Fibroblast of peridontal ligament (primary cell): ENCODE results near the gene VASN.

Experiments
- DNase-seq: peaks from one replicate; pipeline ENCODE4 v3.0.0-alpha.2; 2010; ENCODE audit errors: extremely low read depth

VASN gene

DNA sequence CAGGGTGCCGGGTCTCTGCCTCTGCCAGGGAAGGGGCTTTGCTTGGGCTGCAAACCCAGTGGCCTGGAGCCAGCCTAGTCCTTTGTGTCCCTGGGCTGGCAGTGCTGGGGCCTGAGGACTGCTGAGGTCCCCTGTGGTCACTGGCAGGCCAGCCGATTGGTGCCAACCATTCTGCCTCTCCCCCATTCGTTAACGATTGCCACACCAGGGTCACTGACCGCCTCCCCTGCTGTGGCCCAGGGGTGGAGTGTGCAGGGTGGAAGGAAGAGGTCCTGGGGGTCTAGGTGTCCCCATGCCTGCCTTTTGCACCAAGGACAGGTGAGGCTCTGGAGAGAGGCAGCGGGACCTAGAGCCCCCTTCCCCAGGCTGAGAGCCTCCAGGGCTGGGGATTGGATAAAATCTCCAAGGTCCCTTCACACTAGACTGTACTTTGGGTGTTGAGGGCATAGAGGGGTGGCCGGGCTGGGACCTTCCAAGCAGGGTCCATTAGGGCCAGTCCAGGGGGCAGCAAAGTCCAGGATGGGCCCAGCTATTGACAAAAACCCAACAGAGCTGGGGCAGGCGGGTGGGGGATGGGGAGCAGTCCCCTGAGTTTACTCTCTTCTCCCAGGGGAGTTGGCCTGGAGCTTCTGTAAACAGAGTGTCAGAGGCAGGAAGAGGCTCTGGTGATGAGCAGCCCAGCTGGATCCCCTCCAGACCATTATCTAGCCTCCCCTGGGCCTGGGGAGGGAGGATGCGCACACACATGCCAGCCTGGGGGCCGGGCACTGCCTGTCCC, 1.1 kb downstream of the VASN start:
- no peak for DNase-seq

DNA sequence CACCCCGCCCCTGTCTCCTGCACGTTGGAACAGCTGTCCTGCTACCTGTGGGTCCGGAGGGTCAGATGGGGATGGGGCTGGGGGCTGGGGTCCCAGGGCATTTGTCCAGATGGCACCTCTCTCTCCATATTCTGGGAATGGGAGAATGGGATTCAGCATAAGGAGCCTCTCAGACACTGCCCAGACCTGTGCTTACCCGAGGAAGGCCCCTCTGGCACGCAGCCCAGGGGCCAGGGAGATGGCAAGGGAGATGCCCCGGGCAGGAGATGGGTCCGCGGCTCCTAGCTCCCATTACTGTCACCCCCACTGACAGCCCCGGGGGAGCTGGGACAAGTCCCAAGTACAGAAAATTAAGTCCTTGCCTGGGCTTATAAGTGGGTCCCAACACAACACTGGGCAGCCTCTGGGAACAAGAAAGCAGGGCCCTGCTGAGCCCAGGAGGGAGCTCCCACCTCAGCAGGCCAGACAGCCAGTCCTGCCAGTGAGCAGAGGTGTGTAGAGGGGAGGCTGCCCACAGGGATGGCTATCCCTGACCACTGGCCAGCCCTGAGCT, 1.8 kb downstream of the VASN start:
- no peak for DNase-seq

DNA sequence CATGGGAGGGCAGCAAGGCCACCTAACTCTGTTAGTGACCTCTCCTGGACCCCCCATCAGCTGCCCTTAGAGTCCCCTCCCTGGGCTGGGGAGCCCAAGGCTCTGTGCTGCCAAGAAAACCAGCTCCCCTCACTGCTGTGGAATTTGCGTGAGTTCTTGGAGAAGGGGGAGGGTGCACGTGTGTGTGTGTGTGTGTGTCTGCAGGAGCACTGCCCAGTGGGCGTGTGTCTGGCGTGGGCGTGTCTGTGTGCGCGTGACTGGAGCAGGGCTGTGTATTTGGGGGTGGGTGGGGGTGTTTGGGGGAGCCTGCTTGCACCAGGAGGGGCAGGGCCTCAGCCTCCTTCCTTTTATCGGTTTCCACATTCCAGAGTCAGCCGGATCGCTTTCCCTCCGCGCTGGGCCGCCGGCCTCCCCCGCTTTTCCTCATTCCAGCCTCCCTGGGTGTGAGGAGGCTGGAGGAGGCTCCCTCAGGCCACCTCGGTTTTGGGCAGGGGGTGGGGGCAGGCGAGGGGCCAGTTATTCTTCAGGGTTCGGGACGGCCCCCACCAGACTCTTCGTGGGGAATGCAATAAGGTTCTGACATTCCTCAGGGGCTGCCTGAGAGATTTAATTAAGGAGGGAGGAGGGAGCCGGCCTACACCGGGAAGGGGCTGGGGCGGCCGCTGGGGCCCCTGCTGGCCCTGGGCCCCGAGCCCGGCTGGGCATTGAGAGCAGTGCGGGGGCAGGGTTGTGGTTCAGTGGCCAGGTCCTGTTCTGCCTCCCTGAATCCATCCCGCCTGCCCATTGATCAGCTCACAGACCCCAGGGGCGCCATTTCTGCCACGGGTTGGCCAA, 2.5 kb downstream of the VASN start:
- DNase-seq: peak; percentile 96

DNA sequence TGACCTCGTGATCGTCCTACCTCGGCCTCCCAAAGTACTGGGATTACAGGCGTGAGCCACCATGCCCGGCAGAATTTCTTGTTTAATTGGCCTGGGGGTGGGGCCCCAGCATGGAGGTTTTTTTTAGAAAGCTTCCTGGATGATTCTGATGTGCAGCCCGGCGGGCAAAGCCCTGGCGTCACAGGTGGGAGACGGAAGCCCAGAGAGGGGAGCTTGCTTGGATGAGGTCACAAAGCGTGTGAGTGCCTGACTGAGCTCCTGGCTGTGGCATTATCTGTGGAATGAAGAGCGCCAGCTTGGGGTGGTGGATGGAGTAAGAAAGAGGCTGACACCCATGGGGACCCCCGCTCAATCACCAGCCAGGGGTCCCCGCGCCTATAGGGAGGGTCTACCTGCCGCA, 4.1 kb downstream of the VASN start:
- DNase-seq: no peak

DNA sequence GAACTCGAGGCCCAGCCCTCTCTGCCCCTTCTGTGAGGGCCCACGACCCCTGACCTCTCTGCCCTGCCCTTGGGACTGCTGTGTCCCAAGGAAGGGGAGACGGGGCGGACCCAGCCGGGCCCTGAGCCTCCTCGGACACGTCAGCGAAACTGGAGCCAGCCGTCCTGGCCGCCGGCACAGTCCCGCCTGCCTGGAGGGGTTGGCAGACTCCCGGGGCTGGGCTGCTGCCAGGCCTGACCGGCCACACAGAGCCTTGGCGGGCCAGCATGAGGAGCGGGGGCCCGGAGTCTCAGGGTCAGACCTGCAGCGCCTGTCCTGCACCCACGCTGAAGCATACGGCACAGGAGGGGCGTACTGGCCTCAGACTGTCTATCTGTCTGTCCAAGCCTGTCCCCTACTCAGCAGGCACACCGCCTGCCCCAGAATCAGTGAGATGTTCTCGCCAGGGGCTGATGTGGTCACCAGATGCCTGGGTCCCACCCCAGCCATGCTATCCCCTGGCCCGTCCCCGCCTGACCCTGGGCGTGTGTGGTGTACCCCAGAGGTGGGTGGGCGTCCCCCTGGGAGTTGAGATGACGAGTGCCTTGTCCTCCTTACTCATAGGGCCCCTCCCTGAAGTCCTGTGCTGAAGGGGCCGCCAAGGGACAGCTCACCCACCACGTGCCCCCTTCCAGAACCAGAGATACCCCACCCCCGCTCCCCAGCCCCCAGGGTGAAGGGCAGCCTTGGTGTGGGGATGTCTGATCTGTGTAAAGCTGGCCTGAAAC, 4.7 kb downstream of the VASN start:
- DNase-seq: peak; percentile 88

DNA sequence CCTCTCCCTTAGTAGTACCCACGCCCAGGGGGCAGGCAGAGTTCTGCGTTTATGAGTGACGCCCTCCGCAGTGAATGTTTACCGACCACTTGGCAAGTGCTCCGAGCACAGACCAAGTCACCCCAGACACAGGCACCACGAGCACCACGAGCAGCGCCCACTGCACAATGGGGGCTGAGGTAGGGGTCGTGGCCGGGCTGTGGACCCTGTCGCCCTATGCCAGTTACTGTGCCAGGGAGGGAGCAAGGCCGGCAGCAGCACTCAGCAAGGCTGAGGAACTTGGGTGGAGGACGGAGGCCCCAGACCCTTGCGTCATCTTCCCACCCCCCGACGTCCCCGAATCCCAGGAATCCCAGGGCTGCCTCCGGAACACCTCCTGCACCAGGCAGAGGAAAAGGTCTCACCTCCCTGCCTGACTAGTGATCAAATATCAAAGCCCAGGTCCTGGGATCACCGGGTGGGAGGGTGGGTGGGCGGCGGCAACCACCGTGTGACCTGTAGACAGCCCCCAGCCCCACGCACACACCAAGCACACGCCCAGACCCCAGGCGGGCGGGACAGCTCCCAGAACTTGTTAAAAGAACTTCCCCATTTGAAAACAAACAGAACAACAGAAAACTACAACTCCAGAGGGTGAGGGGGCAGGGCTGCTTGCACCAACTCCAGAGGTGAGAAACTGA, 5.4 kb downstream of the VASN start:
- DNase-seq: peak; percentile 56

DNA sequence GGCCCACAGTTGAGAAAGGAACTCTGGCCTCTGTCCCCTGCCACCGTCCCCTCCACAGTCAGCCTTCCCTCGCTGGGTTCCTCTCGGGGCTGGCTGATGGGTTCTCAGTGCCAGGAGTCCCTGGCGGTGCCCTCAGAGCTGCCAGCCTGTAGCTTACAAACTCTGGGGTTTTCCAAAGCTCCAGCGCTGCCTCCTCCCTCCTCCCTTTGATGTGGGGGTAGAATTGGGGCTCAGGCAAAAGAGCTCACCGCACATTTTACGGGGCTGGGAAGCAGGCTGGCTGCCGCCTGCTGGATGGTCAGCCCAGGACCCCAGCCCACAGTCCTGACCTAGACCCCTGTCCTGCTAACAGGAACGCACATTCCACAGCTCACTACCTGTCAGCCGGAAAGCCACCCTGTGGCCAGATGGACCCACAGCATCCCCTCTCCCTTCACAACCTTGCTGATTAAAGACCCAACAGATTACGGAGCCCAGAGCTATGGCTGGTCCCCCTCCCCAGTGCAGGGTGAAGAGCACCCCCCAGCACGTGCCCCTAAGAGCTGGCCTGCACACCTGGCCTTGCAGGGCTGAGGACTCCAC, 6.0 kb downstream of the VASN start:
- no peak for DNase-seq

DNA sequence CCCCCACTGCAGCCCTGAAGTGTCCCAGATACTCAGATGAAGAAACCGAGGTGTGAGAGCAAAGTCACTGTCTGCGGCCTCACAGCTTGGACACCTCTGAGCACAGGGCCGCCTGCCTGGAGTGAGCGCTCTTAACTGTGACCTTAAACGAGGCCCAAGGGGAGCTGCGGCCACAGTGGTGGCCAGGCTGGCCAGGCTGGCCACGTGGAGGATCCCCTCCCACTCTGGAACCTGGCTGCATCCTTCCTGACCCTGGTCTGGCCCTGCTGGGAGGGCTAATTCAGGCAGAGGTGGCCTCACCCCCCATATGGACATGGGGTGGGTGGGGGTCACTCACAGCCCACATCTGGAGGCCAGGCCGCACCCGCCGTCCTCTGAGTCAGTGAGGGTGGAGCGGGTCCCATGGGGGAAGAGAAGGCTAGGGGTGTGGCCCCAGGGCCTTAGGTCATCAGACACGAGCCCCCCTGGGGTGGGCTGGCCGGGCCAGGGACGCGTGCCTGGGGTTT, 6.6 kb downstream of the VASN start:
- DNase-seq: peak; percentile 58

DNA sequence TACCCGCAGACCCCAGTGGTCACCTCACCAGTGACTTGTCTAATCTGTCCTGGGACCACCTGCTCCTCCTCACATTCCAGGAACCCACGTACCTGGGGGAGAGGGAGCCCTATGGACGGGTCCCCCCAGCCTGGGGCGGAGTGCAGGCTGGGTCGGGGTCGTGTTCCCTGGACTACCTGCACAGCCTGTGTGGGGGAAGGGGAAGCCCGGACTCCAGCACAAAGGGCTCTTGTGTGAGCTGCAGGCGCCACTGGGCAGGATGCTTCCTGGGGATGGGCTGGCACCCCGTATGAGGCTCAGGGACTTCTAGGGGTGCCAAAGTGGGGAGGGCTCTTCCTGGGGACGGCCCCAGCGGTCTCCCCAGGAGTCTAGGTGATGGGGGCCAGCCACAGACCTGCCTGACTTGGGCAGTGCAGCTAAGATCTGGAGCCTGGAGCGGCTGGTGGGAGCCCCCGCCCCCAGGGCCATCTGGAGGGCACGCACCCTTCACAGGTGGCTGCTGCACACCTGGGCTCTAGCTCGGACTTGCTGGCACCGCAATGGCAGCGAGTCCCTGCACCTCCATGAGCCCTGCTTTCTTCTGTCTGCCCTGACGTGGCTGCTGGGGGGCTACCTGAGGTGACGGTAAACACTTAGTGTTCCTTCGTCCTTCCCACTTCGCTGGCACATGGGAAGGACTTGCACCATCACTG, 7.5 kb downstream of the VASN start:
- no peak for DNase-seq

DNA sequence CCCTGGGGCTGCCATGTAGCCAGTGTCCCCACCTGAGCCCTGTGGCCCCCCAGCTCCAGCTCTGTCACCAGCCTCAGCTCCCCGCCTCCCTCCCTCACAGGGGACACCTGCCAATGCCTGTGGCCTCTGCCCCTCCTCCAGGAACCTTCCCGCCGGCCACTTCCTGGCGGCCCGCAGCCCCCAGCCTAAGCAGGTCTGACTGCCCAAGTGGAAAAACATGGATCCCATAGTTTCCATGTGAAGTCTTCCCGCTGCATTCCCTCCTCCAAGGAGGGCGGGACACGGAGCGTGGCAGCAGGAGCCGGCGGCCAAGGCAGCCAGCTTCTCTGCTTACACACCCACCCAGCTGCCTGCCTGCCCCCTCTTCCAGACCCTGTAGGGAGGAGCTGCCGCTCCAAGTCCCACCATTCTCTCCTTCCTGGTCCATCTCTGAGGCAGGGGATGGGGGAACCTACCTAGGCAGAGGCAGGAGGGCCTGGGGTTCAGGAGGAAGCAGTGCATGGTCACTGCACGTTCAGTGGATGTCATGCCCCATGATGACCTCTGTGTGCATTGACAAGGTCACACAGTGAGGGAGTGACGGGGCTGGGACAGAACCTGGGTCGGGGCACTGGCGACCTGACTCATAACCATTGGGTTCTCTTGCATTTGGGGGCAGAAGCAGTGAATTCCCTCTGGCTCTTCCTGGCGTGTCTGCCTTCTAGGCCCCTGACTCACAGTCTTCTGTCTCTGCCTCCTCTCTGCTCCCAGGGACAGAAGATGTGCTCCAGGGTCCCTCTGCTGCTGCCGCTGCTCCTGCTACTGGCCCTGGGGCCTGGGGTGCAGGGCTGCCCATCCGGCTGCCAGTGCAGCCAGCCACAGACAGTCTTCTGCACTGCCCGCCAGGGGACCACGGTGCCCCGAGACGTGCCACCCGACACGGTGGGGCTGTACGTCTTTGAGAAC, 8.7 kb downstream of the VASN start:
- DNase-seq: no peak

DNA sequence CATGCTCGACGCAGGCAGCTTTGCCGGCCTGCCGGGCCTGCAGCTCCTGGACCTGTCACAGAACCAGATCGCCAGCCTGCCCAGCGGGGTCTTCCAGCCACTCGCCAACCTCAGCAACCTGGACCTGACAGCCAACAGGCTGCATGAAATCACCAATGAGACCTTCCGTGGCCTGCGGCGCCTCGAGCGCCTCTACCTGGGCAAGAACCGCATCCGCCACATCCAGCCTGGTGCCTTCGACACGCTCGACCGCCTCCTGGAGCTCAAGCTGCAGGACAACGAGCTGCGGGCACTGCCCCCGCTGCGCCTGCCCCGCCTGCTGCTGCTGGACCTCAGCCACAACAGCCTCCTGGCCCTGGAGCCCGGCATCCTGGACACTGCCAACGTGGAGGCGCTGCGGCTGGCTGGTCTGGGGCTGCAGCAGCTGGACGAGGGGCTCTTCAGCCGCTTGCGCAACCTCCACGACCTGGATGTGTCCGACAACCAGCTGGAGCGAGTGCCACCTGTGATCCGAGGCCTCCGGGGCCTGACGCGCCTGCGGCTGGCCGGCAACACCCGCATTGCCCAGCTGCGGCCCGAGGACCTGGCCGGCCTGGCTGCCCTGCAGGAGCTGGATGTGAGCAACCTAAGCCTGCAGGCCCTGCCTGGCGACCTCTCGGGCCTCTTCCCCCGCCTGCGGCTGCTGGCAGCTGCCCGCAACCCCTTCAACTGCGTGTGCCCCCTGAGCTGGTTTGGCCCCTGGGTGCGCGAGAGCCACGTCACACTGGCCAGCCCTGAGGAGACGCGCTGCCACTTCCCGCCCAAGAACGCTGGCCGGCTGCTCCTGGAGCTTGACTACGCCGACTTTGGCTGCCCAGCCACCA, 9.7 kb downstream of the VASN start:
- DNase-seq: no peak

DNA sequence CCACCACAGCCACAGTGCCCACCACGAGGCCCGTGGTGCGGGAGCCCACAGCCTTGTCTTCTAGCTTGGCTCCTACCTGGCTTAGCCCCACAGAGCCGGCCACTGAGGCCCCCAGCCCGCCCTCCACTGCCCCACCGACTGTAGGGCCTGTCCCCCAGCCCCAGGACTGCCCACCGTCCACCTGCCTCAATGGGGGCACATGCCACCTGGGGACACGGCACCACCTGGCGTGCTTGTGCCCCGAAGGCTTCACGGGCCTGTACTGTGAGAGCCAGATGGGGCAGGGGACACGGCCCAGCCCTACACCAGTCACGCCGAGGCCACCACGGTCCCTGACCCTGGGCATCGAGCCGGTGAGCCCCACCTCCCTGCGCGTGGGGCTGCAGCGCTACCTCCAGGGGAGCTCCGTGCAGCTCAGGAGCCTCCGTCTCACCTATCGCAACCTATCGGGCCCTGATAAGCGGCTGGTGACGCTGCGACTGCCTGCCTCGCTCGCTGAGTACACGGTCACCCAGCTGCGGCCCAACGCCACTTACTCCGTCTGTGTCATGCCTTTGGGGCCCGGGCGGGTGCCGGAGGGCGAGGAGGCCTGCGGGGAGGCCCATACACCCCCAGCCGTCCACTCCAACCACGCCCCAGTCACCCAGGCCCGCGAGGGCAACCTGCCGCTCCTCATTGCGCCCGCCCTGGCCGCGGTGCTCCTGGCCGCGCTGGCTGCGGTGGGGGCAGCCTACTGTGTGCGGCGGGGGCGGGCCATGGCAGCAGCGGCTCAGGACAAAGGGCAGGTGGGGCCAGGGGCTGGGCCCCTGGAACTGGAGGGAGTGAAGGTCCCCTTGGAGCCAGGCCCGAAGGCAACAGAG, 10.5 kb downstream of the VASN start:
- DNase-seq: no peak

DNA sequence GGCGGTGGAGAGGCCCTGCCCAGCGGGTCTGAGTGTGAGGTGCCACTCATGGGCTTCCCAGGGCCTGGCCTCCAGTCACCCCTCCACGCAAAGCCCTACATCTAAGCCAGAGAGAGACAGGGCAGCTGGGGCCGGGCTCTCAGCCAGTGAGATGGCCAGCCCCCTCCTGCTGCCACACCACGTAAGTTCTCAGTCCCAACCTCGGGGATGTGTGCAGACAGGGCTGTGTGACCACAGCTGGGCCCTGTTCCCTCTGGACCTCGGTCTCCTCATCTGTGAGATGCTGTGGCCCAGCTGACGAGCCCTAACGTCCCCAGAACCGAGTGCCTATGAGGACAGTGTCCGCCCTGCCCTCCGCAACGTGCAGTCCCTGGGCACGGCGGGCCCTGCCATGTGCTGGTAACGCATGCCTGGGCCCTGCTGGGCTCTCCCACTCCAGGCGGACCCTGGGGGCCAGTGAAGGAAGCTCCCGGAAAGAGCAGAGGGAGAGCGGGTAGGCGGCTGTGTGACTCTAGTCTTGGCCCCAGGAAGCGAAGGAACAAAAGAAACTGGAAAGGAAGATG, 11.2 kb downstream of the VASN start:
- no peak for DNase-seq

DNA sequence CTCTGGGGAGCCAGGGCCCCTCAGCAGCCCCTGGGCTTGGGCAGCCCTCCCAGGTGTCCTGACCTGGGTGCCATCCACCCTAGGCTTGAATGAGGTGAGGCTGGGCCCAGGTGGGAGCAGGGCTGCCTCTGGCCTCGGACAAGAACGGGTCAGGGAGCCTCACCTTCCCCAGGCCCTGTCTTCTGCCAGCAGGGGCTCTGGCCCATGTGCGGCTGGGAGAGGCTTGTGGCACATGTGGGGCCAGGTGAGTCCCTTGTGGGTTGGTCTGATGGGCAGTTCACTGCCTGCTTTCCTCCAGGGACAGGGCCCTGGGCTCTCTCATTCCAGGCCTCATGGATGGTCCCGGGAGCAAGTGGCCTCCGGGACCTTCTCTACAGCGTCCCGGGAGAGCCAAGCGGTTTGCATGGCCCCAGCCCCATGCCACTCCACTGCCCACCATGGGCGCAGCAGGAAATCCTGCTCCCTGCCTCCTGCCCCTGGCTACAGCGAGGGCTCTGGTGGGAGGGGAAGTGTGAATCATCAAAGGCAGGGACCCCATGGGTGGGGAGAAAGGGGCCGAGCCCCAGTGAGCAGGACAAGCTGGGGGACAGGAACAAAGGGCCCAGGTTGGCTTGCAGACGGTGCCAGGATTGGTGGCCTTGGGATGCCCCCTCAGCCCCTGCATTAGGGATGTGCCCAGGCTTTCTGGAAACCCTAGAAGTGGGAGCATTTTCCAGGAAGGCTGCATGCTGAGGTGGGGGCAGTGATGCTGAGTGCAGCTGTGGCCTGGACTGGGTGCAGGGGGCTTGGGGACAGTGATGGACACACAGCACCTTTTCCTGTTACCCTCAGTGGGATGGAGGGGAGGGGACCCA, 12.2 kb downstream of the VASN start:
- no peak for DNase-seq

DNA sequence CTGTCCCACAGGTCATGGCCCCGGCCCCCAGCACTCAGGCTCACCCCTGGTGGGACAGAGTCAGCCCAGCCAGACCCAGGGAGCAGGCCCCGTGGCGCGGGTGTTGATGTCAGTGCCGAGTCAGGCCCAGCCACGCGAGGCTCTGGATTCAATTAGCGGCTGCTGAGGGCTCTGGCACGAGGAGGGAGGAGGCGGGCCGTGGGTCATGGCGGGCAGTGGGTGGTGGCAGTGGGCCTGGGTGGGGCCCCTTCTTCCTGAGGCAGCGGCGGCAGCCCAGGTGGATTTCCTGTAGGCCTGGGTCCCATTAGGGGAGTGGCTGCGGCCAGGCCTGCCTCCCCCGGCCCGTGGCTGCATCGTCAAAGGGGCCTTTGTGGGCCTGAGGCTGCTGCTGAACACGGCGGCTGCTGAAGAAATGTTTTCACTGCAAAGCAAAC, 12.9 kb downstream of the VASN start:
- DNase-seq: peak; percentile 81
